Inflammatory macrophage treated with lipopolysaccharide for 4 hours (primary cell): ENCODE measurements around the gene NOL4.
"Not testable (repeated sequence)": the region's sequence is repeated elsewhere in the genome, so short reads cannot be mapped to it uniquely, and the experiment has no call there.

Experiments
- DNase-seq: peaks from one replicate; pipeline ENCODE4 v3.0.0-alpha.2; 2020

Gene NOL4

GRCh38 chr18:34224423-34225217, at the start of gene NOL4:
TSS of gene NOL4 (minus strand) at chr18:34224913. CDS start at chr18:34223253, 1,660 bp downstream.
- DNase-seq = no peak

- DNase-seq = not testable (repeated sequence)
These were observed 41.3 kb upstream of the NOL4 start for GRCh38 chr18:34266029-34266428.

- no peak for DNase-seq
These were observed 37.4 kb upstream of the NOL4 start for GRCh38 chr18:34261865-34262780.

- no peak for DNase-seq
These were observed 33.5 kb upstream of the NOL4 start for GRCh38 chr18:34258176-34258575.

GRCh38 chr18:34251919-34252318, 27.2 kb upstream of the NOL4 start:
- no peak for DNase-seq

GRCh38 chr18:34248727-34249126, 24.0 kb upstream of the NOL4 start:
- no peak for DNase-seq

GRCh38 chr18:34242739-34243138, 18.0 kb upstream of the NOL4 start:
- DNase-seq = no peak

GRCh38 chr18:34233781-34234388, 9.2 kb upstream of the NOL4 start:
- DNase-seq = not testable (repeated sequence)

- no peak for DNase-seq
These were observed 473 bp upstream of the NOL4 start for GRCh38 chr18:34225218-34225553.

GRCh38 chr18:34223893-34224422, 755 bp downstream of the NOL4 start:
- DNase-seq = no peak

- no peak for DNase-seq
These were observed 1.4 kb downstream of the NOL4 start for GRCh38 chr18:34223164-34223892.

GRCh38 chr18:34222307-34223163, 2.2 kb downstream of the NOL4 start:
- DNase-seq = no peak

GRCh38 chr18:34221971-34222306, 2.8 kb downstream of the NOL4 start:
- no peak for DNase-seq

GRCh38 chr18:34220081-34220815, 4.5 kb downstream of the NOL4 start:
- no peak for DNase-seq

- DNase-seq = no peak
These were observed 5.1 kb downstream of the NOL4 start for GRCh38 chr18:34219651-34220050.

GRCh38 chr18:34212511-34212910, 12.2 kb downstream of the NOL4 start:
- no peak for DNase-seq

GRCh38 chr18:34207344-34207851, 17.3 kb downstream of the NOL4 start:
- no peak for DNase-seq

- no peak for DNase-seq
These were observed 20.8 kb downstream of the NOL4 start for GRCh38 chr18:34203866-34204265.

GRCh38 chr18:34196256-34196655, 28.5 kb downstream of the NOL4 start:
- DNase-seq = no peak

- no peak for DNase-seq
These were observed 30.5 kb downstream of the NOL4 start for GRCh38 chr18:34194239-34194638.
